A549 (cell line): ENCODE results near the gene PCDH12. TPM values are rescaled to one million over a fixed set of nuclear protein-coding genes. Genes with fewer than 3 reads are reported as not detected.
A peak's percentile ranks its signal among the peaks of the same experiment; 100 is the strongest.

Source experiments
- ATAC-seq, 2 experiments: fragments of 200-7000 bp in 1 of 2; fragments of >200 bp in 1 of 2; cut with Nextera tagmentation in 1 of 2; cut with Tn5 transposase in 1 of 2; 3 replicates each; pipeline versions ENCODE4 v1.8.0 to v1.9.1; 2018 to 2020; ENCODE audit warnings: mild to moderate bottlenecking in 1 of 2, moderate library complexity in 1 of 2
- CTCF ChIA-PET: fragments of 300-600 bp; sonication (Branson Sonifier 250); formaldehyde crosslinking; extraction: SDS; loops from one replicate; lab custom pipeline; 2021; ENCODE audit warnings: antibody characterized with exemption, inconsistent platforms; lab: Yijun Ruan, JAX
- POLR2A ChIA-PET: fragments of 350-600 bp; formaldehyde crosslinking; extraction: SDS; loops from one replicate; lab custom pipeline; 2021; ENCODE audit warnings: antibody characterized with exemption, inconsistent platforms; lab: Yijun Ruan, JAX
- DNase-seq, 2 experiments: peaks; one replicate each; pipeline versions ENCODE4 v3.0.0 to v3.0.0-alpha.2; 2011 to 2016; ENCODE audit warnings: low read depth in 1 of 2, low spot score in 1 of 2
- FAIRE-seq: peaks from 2 replicates; lab custom pipeline; 2011; peaks lifted over from hg19 to GRCh38; lab: Jason Lieb, UNC
- H3K27ac ChIP-seq, 2 experiments: fragments of >200 bp; sonication (Bioruptor Twin); formaldehyde crosslinking; 3 replicates each; pipeline ENCODE4 v1.5.1; 2016 to 2017
- H3K4me1 ChIP-seq: fragments of >200 bp; sonication (Bioruptor Twin); formaldehyde crosslinking; 3 replicates; pipeline ENCODE4 v1.6.1; 2016
- H3K4me2 ChIP-seq: fragments of >200 bp; sonication (Bioruptor Twin); formaldehyde crosslinking; 3 replicates; pipeline ENCODE4 v1.6.1; 2016
- H3K4me3 ChIP-seq: fragments of >200 bp; sonication (Bioruptor Twin); formaldehyde crosslinking; 3 replicates; pipeline ENCODE4 v1.5.1; 2016
- H3K9me3 ChIP-seq: fragments of >200 bp; sonication (Bioruptor Twin); formaldehyde crosslinking; 3 replicates; pipeline ENCODE4 v1.6.1; 2016
- BHLHE40 ChIP-seq: IDR thresholded peaks from 2 replicates; pipeline ENCODE4 v1.6.1; 2012; ENCODE audit warnings: low read depth, low read length, inconsistent platforms
- CBX2 ChIP-seq: fragments of 200-600 bp; sonication (generic); IDR thresholded peaks from 2 replicates; pipeline ENCODE4 v1.6.1; 2016; ENCODE audit warnings: low read depth, mild to moderate bottlenecking, borderline replicate concordance
- CBX8 ChIP-seq: fragments of 200-600 bp; sonication (generic); IDR thresholded peaks from 2 replicates; pipeline ENCODE4 v1.6.1; 2016
- CHD2 ChIP-seq: fragments of 150-350 bp; IDR thresholded peaks from 2 replicates; pipeline ENCODE4 v1.6.1; 2014; ENCODE audit warnings: low read length; ENCODE audit not compliant: partially characterized antibody
- CHD4 ChIP-seq: fragments of 200-600 bp; sonication (generic); IDR thresholded peaks from 2 replicates; pipeline ENCODE4 v1.6.1; 2016; ENCODE audit warnings: antibody characterized with exemption, mild to moderate bottlenecking, borderline replicate concordance
- EHF ChIP-seq: fragments of 250-450 bp; sonication (Bioruptor Pico); IDR thresholded peaks from 2 replicates; pipeline ENCODE4 v1.5.0; 2020; ENCODE audit warnings: mild to moderate bottlenecking
- EHMT2 ChIP-seq: fragments of 200-600 bp; sonication (generic); IDR thresholded peaks from 2 replicates; pipeline ENCODE4 v1.6.1; 2016; ENCODE audit warnings: antibody characterized with exemption, low read depth, mild to moderate bottlenecking, moderate library complexity
- ESRRA ChIP-seq: fragments of 150-350 bp; IDR thresholded peaks from 2 replicates; pipeline ENCODE4 v1.6.1; 2014; ENCODE audit warnings: mild to moderate bottlenecking, low read length, borderline replicate concordance
- FOSL2 ChIP-seq, 2 experiments: fragments of 450-650 bp in 1 of 2; fragments of >200 bp in 1 of 2; sonication (Bioruptor Twin) in 1 of 2; formaldehyde crosslinking; IDR thresholded peaks; 2 replicates each; pipeline versions ENCODE4 v1.5.0 to v1.6.1; 2016 to 2020; ENCODE audit warnings: mild to moderate bottlenecking in 1 of 2, moderate library complexity in 1 of 2
- GATA3 ChIP-seq: IDR thresholded peaks from 2 replicates; pipeline ENCODE4 v1.6.1; 2012; ENCODE audit warnings: borderline replicate concordance
- HDAC2 ChIP-seq: fragments of 200-600 bp; sonication (generic); IDR thresholded peaks from 2 replicates; pipeline ENCODE4 v1.6.1; 2016
- JUN ChIP-seq, 2 experiments: fragments of >200 bp; sonication (Bioruptor Twin); formaldehyde crosslinking; IDR thresholded peaks; 2 replicates in 1 of 2; 3 replicates in 1 of 2; pipeline ENCODE4 v1.6.1; 2016 to 2017
- KDM1A ChIP-seq: fragments of 200-600 bp; sonication (generic); IDR thresholded peaks from 2 replicates; pipeline ENCODE4 v1.6.1; 2016; ENCODE audit warnings: low read depth, mild to moderate bottlenecking
- KDM5A ChIP-seq: fragments of 200-600 bp; sonication (generic); IDR thresholded peaks from 2 replicates; pipeline ENCODE4 v1.6.1; 2016; ENCODE audit warnings: antibody characterized with exemption, mild to moderate bottlenecking
- MAFK ChIP-seq: fragments of 450-650 bp; IDR thresholded peaks from 2 replicates; pipeline ENCODE4 v1.6.1; 2014; ENCODE audit not compliant: partially characterized antibody
- SMC3 ChIP-seq: fragments of >200 bp; sonication (Bioruptor Twin); formaldehyde crosslinking; IDR thresholded peaks from 3 replicates; pipeline ENCODE4 v1.6.1; 2018; ENCODE audit warnings: inconsistent platforms
- SREBF2 ChIP-seq: fragments of 450-650 bp; IDR thresholded peaks from 2 replicates; pipeline ENCODE4 v1.6.1; 2014; ENCODE audit warnings: mild to moderate bottlenecking, moderate library complexity
- ZC3H11A ChIP-seq: fragments of 450-650 bp; IDR thresholded peaks from 2 replicates; pipeline ENCODE4 v1.6.1; 2014; ENCODE audit warnings: antibody characterized with exemption, mild to moderate bottlenecking
- ZNF302 ChIP-seq: fragments of 250-450 bp; sonication (Bioruptor Pico); IDR thresholded peaks from 2 replicates; pipeline ENCODE4 v1.9.0; 2021; ENCODE audit warnings: inconsistent platforms, mild to moderate bottlenecking, moderate library complexity
- WGBS: methylation state at CpG from one replicate; pipeline ENCODE4 v1.1.6; 2017; ENCODE audit errors: missing lambda C conversion rate; 5-methylcytosine and 5-hydroxymethylcytosine counted together
- polyA plus RNA-seq, 4 experiments: library from polyadenylated mRNA; depleted of rRNA in 3 of 4; stranded (reverse); fragments of >200 nt; fragmentation: RNase III in 1 of 4; extraction: RNeasy Plus Mini Kit Qiagen cat#74134 plus additional on column Dnase treatment in 1 of 4; gene quantifications; 2 replicates in 3 of 4; 3 replicates in 1 of 4; pipeline ENCODE4 v1.2.3, GENCODE V29; 2011 to 2017
- TF ChIP-seq, protein P1 (sequence below): fragments of 450-650 bp; IDR thresholded peaks from 2 replicates; pipeline ENCODE4 v1.6.1; 2014; ENCODE audit warnings: antibody characterized with exemption
- TF ChIP-seq, protein P2 (sequence below): fragments of >200 bp; sonication (Bioruptor Twin); formaldehyde crosslinking; IDR thresholded peaks from 3 replicates; pipeline ENCODE4 v1.6.1; 2016
- TF ChIP-seq, protein P3 (sequence below): IDR thresholded peaks from 2 replicates; pipeline ENCODE4 v1.6.1; 2012
- TF ChIP-seq, protein P4 (sequence below): fragments of >200 bp; sonication (Bioruptor Twin); formaldehyde crosslinking; IDR thresholded peaks from 2 replicates; pipeline ENCODE4 v1.6.1; 2016
- TF ChIP-seq, protein P5 (sequence below): fragments of 150-350 bp; IDR thresholded peaks from 2 replicates; pipeline ENCODE4 v1.6.1; 2014; ENCODE audit warnings: low read depth, mild to moderate bottlenecking, low read length
- TF ChIP-seq, protein P6 (sequence below): IDR thresholded peaks from 2 replicates; pipeline ENCODE4 v1.6.1; 2012; ENCODE audit warnings: low read depth, borderline replicate concordance

Gene PCDH12
- polyA plus RNA-seq, 2 of the 4 experiments (the other 2 are of a cell fraction), result not detected

DNA sequence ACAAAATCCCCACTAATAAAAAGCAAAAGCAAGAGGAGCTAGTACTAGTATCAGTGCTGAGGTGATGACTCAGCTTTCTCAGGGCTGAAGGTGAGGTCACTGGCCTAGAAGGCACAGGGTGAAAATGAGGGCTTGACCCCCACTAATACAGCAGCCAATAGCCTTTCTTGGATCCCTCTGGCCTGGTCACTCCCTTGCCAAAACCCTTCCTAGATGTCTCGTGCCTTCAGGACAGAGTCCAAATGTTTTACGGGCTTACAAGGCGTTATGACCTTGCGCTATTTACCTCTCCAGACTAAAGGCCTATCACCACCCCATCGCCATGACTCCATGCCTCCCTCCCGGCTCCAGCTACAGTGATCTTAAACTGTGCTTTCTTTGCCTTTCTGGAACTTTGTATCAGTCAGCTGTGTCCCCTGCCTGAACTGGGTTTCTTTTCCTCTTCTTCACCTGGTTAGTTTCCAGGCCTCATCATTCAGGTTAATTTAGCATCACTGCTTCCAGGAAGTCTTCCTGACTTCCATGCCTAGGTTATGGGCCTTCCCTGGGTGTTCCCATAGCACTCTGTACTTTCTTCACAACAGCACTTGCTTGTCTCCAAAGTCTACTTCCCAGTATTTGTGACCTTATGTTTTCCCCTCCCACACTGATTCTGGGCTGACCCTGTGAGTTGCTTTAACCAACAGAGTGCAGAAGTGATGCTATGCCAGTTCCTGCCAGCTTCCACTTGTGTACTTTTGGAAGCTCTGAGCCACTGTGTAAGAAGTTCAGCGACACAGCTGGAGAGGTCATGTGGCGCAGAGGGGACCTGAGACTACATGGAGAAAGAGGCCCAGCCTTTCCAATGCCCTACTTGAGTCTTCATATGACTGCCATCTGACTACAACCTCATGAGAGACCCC is 38.5 kb downstream of the PCDH12 start:
- TF ChIP-seq BHLHE40 (no peak), JUN (IDR thresholded peaks at IDR 0.05) (no peak), MAFK (peak; percentile 65)
- no peak overlapping the region for H3K4me2 ChIP-seq
- no peak overlapping the region for H3K4me3 ChIP-seq
- no peak for FAIRE-seq
- DNase-seq, result no peak
- CTCF ChIA-PET, result interaction anchor here (0.9 to 2.2 kb wide), 9 partner anchors 10 to 255 kb away, joined by 3 to 12 read pairs (median 4); partner anchors contain the start of gene RNF14
- POLR2A ChIA-PET, result no interaction called here
- 0 out of 6 replicates have a peak overlapping the region, but pooled peaks of 1 of the 2 experiments have one; percentile 13 for H3K27ac ChIP-seq
- no peaks in the 10 kb centered on the region for H3K9me3 ChIP-seq
- ATAC-seq, result no peak
- 88% methylated on average over 8 of the region's 8 CpGs for WGBS
- H3K4me1 ChIP-seq, result peaks cover 9% of the 10 kb centered on the region

DNA sequence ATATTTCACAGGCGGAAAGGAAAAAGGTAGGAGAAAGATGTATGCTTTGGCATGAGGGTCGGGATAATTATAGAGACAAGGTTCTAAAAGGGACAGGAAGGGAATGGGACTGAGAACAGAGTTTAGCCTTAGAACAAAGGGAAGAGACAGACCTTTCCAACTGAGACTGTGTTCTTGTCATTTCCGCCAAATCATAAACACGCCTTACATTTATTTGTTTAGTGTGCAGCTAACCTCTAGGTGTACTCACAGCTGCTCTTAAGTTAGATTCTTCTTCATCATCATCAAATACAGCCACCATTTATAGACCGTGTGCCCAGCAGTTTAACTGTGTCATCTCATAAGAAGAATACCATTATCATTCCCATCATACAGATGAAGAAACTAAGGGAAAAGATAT is 40.2 kb downstream of the PCDH12 start:
- 73% methylated on average over 5 of the region's 5 CpGs for WGBS
- Histone ChIP-seq H3K27ac (no peak overlapping the region), H3K4me3 (no peak overlapping the region), H3K4me2 (no peak overlapping the region), H3K9me3 (no peaks in the 10 kb centered on the region), H3K4me1 (peaks cover 4% of the 10 kb centered on the region; the same call in 2 of the 3 replicates)
- no peak for DNase-seq
- no peak for ATAC-seq
- POLR2A ChIA-PET, result interaction anchor here (0.5 kb wide), 1 partner anchor 33 kb away, joined by 3 read pairs; no protein-coding TSS in a partner anchor
- CTCF ChIA-PET, result interaction anchor here (0.6 to 2.2 kb wide), 8 partner anchors 23 to 394 kb away, joined by 3 to 5 read pairs (median 4); partner anchors contain the start of genes PCDH1 and RNF14
- TF ChIP-seq, protein P1, sequence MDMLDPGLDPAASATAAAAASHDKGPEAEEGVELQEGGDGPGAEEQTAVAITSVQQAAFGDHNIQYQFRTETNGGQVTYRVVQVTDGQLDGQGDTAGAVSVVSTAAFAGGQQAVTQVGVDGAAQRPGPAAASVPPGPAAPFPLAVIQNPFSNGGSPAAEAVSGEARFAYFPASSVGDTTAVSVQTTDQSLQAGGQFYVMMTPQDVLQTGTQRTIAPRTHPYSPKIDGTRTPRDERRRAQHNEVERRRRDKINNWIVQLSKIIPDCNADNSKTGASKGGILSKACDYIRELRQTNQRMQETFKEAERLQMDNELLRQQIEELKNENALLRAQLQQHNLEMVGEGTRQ, result no peak
- TF ChIP-seq ZNF302 (CRISPR knock-in tag) (no peak), KDM1A (no peak), BHLHE40 (no peak), CHD2 (no peak), HDAC2 (no peak), CHD4 (no peak), CBX8 (no peak), EHMT2 (no peak)
- TF ChIP-seq, protein P2, sequence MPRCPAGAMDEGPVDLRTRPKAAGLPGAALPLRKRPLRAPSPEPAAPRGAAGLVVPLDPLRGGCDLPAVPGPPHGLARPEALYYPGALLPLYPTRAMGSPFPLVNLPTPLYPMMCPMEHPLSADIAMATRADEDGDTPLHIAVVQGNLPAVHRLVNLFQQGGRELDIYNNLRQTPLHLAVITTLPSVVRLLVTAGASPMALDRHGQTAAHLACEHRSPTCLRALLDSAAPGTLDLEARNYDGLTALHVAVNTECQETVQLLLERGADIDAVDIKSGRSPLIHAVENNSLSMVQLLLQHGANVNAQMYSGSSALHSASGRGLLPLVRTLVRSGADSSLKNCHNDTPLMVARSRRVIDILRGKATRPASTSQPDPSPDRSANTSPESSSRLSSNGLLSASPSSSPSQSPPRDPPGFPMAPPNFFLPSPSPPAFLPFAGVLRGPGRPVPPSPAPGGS, result no peak
- TF ChIP-seq, protein P3, sequence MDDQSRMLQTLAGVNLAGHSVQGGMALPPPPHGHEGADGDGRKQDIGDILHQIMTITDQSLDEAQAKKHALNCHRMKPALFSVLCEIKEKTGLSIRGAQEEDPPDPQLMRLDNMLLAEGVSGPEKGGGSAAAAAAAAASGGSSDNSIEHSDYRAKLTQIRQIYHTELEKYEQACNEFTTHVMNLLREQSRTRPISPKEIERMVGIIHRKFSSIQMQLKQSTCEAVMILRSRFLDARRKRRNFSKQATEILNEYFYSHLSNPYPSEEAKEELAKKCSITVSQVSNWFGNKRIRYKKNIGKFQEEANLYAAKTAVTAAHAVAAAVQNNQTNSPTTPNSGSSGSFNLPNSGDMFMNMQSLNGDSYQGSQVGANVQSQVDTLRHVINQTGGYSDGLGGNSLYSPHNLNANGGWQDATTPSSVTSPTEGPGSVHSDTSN, result no peak
- no peak for FAIRE-seq

DNA sequence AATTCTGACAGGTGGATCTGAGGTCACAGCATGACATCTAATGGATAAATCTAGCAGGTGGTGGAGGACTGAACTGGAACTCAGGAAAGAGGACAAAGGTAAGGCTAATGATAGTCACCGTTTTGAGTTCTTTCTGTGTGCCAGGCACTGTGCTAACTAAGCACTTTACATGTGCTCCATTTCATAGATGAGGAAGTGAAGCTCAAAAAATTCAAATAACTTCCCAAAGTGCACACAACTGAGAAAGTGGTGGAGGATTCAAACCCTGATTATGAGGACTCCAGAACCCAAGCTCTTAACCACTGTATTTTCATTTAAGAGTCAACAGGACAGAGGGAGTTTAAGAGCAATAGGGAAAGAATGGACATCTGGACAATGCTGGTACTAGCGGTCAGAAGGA is 41.5 kb downstream of the PCDH12 start:
- ChIA-PET CTCF (interaction anchor here (0.6 to 2.8 kb wide), 9 partner anchors 10 to 1768 kb away, joined by 3 to 11 read pairs (median 4); no protein-coding TSS in a partner anchor), POLR2A (no interaction called here)
- no peaks in the 10 kb centered on the region for H3K4me1 ChIP-seq
- no peaks in the 10 kb centered on the region for H3K9me3 ChIP-seq
- H3K4me3 ChIP-seq, result no peak overlapping the region
- H3K4me2 ChIP-seq, result no peak overlapping the region
- 38% methylated on average over 2 of the region's 2 CpGs for WGBS
- FAIRE-seq, result no peak
- no peak for TF ChIP-seq KDM5A
- no peak for TF ChIP-seq ESRRA
- no peak for TF ChIP-seq ZC3H11A
- TF ChIP-seq SMC3, result no peak
- TF ChIP-seq, protein P4, sequence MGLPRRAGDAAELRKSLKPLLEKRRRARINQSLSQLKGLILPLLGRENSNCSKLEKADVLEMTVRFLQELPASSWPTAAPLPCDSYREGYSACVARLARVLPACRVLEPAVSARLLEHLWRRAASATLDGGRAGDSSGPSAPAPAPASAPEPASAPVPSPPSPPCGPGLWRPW, result no peak
- TF ChIP-seq SREBF2, result no peak
- no peak for TF ChIP-seq KDM1A
- TF ChIP-seq GATA3, result no peak
- no peak for TF ChIP-seq MAFK
- TF ChIP-seq, protein P5, sequence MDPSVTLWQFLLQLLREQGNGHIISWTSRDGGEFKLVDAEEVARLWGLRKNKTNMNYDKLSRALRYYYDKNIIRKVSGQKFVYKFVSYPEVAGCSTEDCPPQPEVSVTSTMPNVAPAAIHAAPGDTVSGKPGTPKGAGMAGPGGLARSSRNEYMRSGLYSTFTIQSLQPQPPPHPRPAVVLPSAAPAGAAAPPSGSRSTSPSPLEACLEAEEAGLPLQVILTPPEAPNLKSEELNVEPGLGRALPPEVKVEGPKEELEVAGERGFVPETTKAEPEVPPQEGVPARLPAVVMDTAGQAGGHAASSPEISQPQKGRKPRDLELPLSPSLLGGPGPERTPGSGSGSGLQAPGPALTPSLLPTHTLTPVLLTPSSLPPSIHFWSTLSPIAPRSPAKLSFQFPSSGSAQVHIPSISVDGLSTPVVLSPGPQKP, result no peak
- TF ChIP-seq CBX2, result no peak
- TF ChIP-seq CHD2, result no peak
- no peak for TF ChIP-seq EHF (CRISPR knock-in tag)
- TF ChIP-seq FOSL2 (IDR thresholded peaks at IDR 0.05), result no peak
- no peak for TF ChIP-seq FOSL2 (CRISPR knock-in tag; IDR thresholded peaks at IDR 0.05)
- TF ChIP-seq, protein P2, result no peak
- no peak for TF ChIP-seq JUN (IDR thresholded peaks at IDR 0.05)
- TF ChIP-seq, protein P6, sequence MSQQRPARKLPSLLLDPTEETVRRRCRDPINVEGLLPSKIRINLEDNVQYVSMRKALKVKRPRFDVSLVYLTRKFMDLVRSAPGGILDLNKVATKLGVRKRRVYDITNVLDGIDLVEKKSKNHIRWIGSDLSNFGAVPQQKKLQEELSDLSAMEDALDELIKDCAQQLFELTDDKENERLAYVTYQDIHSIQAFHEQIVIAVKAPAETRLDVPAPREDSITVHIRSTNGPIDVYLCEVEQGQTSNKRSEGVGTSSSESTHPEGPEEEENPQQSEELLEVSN, result no peak
- no peak for TF ChIP-seq BHLHE40
- DNase-seq, result no peak
- H3K27ac ChIP-seq, result no peak overlapping the region
- no peak for ATAC-seq
